Lower leg skin (tissue), 3 donors: Measurements from ENCODE around the gene SLC45A2.

ENCODE experiments used
- POLR2A ChIP-seq, 2 donors: fragments of 450-650 bp; IDR thresholded peaks; one replicate each; pipeline ENCODE4 v1.6.1; 2016 to 2017; ENCODE audit warnings: antibody characterized with exemption in 2 of 2, mild to moderate bottlenecking in 1 of 2, moderate library complexity in 1 of 2
- TF ChIP-seq, protein P1 (sequence below), 3 donors: fragments of 450-650 bp; IDR thresholded peaks; one replicate each; pipeline ENCODE4 v1.5.1; 2016; ENCODE audit warnings: antibody characterized with exemption in 3 of 3, mild to moderate bottlenecking in 3 of 3, moderate library complexity in 2 of 3

DNA sequence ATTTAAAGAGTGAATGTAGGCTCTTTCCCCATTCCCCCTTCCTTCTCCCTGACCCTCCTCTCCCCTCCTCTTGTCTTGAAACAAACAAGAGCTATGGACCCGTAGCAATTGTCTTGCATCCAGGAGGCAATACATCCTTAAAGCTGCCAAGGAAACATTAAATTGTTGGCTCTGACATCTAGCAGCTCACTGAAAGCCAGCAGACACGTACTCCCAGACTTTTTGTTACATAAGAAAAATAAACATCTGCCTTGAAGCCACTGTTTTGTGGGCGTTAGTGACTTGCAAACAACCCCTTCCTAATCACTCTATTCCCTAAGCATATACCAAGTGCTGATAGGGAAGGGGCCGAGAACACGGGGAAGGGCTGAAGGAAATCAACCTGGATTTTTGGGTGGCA lies 8.6 kb downstream of the SLC45A2 start:
- TF ChIP-seq, protein P1, sequence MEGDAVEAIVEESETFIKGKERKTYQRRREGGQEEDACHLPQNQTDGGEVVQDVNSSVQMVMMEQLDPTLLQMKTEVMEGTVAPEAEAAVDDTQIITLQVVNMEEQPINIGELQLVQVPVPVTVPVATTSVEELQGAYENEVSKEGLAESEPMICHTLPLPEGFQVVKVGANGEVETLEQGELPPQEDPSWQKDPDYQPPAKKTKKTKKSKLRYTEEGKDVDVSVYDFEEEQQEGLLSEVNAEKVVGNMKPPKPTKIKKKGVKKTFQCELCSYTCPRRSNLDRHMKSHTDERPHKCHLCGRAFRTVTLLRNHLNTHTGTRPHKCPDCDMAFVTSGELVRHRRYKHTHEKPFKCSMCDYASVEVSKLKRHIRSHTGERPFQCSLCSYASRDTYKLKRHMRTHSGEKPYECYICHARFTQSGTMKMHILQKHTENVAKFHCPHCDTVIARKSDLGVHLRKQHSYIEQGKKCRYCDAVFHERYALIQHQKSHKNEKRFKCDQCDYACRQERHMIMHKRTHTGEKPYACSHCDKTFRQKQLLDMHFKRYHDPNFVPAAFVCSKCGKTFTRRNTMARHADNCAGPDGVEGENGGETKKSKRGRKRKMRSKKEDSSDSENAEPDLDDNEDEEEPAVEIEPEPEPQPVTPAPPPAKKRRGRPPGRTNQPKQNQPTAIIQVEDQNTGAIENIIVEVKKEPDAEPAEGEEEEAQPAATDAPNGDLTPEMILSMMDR (IDR thresholded peaks at IDR 0.05): no peak
- no peak for TF ChIP-seq POLR2A (IDR thresholded peaks at IDR 0.05)
